PC-9 (cell line): ENCODE data around the gene NLRC3.

Source experiments
- EZH2 ChIP-seq: fragments of 200-600 bp; sonication (generic); IDR thresholded peaks from 2 replicates; pipeline ENCODE4 v1.8.0; 2017; ENCODE audit warnings: antibody characterized with exemption, low read depth
- TF ChIP-seq, protein P1 (sequence below): fragments of 200-600 bp; sonication (generic); conservative IDR thresholded peaks from 2 replicates; pipeline ENCODE4 v1.6.1; 2017; ENCODE audit warnings: mixed run types, antibody characterized with exemption, mild to moderate bottlenecking, moderate library complexity

DNA sequence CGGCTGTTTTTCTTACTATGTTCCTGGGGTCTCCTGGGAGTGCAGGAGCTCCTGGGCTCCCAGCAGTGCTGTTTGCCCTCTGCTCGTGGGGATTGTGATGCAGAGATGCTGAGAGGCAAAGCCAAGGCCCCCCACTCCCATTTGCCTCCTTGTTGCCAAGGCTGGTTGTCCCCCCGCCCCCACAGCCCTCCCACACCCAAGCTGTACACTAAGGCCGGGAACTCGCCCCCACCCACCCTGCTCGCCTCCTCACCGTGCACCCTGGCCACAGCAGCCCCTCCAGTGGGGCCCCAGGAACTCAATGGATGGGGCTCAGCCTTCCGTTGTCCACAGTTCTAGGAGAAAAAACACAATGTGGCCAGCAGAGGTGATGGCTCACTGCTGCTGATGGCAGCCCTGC lies 10.2 kb downstream of the NLRC3 start:
- TF ChIP-seq, protein P1, sequence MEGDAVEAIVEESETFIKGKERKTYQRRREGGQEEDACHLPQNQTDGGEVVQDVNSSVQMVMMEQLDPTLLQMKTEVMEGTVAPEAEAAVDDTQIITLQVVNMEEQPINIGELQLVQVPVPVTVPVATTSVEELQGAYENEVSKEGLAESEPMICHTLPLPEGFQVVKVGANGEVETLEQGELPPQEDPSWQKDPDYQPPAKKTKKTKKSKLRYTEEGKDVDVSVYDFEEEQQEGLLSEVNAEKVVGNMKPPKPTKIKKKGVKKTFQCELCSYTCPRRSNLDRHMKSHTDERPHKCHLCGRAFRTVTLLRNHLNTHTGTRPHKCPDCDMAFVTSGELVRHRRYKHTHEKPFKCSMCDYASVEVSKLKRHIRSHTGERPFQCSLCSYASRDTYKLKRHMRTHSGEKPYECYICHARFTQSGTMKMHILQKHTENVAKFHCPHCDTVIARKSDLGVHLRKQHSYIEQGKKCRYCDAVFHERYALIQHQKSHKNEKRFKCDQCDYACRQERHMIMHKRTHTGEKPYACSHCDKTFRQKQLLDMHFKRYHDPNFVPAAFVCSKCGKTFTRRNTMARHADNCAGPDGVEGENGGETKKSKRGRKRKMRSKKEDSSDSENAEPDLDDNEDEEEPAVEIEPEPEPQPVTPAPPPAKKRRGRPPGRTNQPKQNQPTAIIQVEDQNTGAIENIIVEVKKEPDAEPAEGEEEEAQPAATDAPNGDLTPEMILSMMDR: no peak
- TF ChIP-seq EZH2: no peak
